ENCODE data around the gene CYFIP2. TPM values are rescaled to one million over a fixed set of nuclear protein-coding genes. Genes with fewer than 3 reads are reported as not detected.

CYFIP2 gene
- total and polyA plus RNA-seq, 12 donors, result 24.8 to 123 (median 54.8) TPM

DNA sequence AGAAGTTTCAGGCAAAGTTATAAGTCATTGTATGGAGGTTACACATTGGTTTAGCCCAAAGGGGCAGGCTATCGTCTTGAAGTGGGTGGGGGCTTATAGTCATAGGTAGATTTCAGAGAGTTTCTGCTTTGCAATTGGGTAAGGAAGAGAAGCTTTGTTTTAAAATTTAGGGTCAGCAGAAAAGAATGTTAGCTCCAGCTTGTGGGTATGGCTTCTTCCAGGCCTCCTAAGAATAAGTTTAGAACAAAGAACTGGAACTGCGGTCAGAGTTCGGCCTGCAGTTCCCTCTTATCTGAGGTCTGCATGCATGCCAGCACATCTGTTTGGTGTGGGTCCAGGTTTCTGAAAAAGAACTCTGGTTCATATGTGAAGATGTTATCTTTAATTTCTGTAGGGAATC is 96.1 kb downstream of the CYFIP2 start:
- H3K36me3 ChIP-seq (replicated peaks in 1 of 2), result no peaks in the 10 kb centered on the region
- 59 to 73% (median 63%) methylated on average over 3 of the region's 3 CpGs for WGBS, 4 donors
- TF ChIP-seq, protein P1, sequence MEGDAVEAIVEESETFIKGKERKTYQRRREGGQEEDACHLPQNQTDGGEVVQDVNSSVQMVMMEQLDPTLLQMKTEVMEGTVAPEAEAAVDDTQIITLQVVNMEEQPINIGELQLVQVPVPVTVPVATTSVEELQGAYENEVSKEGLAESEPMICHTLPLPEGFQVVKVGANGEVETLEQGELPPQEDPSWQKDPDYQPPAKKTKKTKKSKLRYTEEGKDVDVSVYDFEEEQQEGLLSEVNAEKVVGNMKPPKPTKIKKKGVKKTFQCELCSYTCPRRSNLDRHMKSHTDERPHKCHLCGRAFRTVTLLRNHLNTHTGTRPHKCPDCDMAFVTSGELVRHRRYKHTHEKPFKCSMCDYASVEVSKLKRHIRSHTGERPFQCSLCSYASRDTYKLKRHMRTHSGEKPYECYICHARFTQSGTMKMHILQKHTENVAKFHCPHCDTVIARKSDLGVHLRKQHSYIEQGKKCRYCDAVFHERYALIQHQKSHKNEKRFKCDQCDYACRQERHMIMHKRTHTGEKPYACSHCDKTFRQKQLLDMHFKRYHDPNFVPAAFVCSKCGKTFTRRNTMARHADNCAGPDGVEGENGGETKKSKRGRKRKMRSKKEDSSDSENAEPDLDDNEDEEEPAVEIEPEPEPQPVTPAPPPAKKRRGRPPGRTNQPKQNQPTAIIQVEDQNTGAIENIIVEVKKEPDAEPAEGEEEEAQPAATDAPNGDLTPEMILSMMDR (IDR thresholded peaks at IDR 0.05), result no peak
- no peak for TF ChIP-seq POLR2A (IDR thresholded peaks at IDR 0.05)
- H3K27me3 ChIP-seq, result no peaks in the 10 kb centered on the region
- H3K27ac ChIP-seq, result no peak overlapping the region
- no peaks in the 10 kb centered on the region for H3K9me3 ChIP-seq (replicated peaks in 1 of 3)
- no peaks in the 10 kb centered on the region for H3K4me1 ChIP-seq (replicated peaks in 1 of 2)
- no peak overlapping the region for H3K4me3 ChIP-seq
- intact Hi-C loops (cut with DNase I), result no loop called here
- no peak for DNase-seq

DNA sequence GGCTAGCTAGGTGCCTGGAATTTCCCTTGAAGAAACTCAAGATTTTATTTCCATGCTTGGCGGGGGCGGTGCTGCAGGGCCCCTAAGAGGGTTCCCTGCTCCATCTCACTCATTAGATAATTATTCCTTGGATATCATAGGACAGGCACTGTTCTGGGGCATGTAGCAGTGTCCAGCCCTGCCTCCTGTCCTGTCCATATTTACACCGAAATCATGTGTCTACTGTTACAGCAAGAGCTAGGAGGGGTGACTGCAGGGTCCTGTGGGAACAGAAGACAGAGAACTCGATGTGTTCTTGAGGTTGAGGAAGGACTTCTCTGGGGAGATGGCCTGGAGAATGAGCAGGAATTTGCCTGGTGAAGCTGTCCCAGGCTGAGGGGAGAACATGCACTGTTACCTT is 96.6 kb downstream of the CYFIP2 start:
- H3K27me3 ChIP-seq, result no peaks in the 10 kb centered on the region
- H3K27ac ChIP-seq, result no peak overlapping the region
- H3K9me3 ChIP-seq (replicated peaks in 1 of 3), result no peaks in the 10 kb centered on the region
- no peak for TF ChIP-seq POLR2A (IDR thresholded peaks at IDR 0.05)
- TF ChIP-seq, protein P1 (IDR thresholded peaks at IDR 0.05), result no peak
- 84 to 94% (median 91%) methylated on average over 3 to 4 of the region's 4 CpGs for WGBS, 4 donors
- intact Hi-C loops (cut with DNase I), result no loop called here
- no peaks in the 10 kb centered on the region for H3K36me3 ChIP-seq (replicated peaks in 1 of 2)
- no peak for DNase-seq
- H3K4me1 ChIP-seq (replicated peaks in 1 of 2), result no peaks in the 10 kb centered on the region
- no peak overlapping the region for H3K4me3 ChIP-seq

DNA sequence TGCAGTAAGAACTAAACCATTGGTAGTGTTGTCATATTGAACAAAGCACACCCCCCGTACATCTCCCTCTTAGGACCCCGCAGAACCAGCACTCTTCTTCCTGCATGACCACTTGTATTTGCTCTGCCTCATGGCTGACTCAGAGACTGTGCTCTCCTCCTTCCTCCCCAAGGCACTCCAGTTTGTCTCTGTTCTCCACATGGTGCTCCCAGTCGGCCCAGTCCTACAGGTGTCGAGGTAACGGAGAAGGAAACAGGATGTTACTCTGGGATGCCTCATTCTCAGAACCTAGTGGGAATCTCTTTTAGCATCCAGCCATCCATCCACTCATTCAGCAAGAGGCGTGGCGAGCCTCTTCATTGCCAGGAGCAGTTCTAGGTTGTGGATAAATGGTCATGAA is 97.1 kb downstream of the CYFIP2 start:
- no peaks in the 10 kb centered on the region for H3K4me1 ChIP-seq (replicated peaks in 1 of 2)
- no peak overlapping the region for H3K4me3 ChIP-seq
- H3K36me3 ChIP-seq (replicated peaks in 1 of 2), result no peaks in the 10 kb centered on the region
- no peak overlapping the region for H3K27ac ChIP-seq
- DNase-seq, result no peak
- intact Hi-C loops (cut with DNase I), result no loop called here
- no peaks in the 10 kb centered on the region for H3K27me3 ChIP-seq
- 94 to 97% (median 95%) methylated on average over 7 of the region's 7 CpGs for WGBS, 4 donors
- H3K9me3 ChIP-seq (replicated peaks in 1 of 3), result no peaks in the 10 kb centered on the region
- TF ChIP-seq, protein P1 (IDR thresholded peaks at IDR 0.05), result no peak
- TF ChIP-seq POLR2A (IDR thresholded peaks at IDR 0.05), result no peak

DNA sequence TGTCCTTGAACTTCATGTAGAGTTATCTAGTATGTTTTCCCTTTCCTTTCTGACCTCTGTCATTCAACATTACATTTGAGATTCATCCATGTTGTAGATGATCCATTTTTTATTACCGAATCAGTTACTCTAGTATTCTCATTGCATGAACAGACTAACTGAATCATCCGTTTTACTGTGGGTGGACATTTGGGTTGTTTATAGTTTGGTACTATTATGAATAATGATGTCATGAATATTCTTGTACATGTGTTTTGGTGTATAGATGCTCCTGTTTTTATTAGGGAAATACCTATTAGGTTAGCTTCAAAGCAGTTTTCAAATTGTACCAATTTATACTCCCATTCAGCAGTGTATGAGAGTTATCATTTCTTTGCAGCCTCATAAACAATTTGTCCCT is 99.8 kb downstream of the CYFIP2 start:
- H3K36me3 ChIP-seq (replicated peaks in 1 of 2), result no peaks in the 10 kb centered on the region
- no peaks in the 10 kb centered on the region for H3K4me1 ChIP-seq (replicated peaks in 1 of 2)
- DNase-seq, result no peak
- H3K4me3 ChIP-seq, result no peak overlapping the region
- H3K9me3 ChIP-seq (replicated peaks in 1 of 3), result no peaks in the 10 kb centered on the region
- no peak for TF ChIP-seq POLR2A (IDR thresholded peaks at IDR 0.05)
- TF ChIP-seq, protein P1 (IDR thresholded peaks at IDR 0.05), result no peak
- 90 to 98% (median 92%) methylated on average over 2 of the region's 2 CpGs for WGBS, 4 donors
- intact Hi-C loops (cut with DNase I), result no loop called here
- H3K27ac ChIP-seq, result no peak overlapping the region
- H3K27me3 ChIP-seq, result no peaks in the 10 kb centered on the region

Data from adrenal gland (tissue), 12 donors.